ENCODE data around the gene PKDREJ. TPM values are rescaled to one million over a fixed set of nuclear protein-coding genes. Genes with fewer than 3 reads are reported as not detected.

The PKDREJ gene
- total RNA-seq, 1 donor = not detected

DNA sequence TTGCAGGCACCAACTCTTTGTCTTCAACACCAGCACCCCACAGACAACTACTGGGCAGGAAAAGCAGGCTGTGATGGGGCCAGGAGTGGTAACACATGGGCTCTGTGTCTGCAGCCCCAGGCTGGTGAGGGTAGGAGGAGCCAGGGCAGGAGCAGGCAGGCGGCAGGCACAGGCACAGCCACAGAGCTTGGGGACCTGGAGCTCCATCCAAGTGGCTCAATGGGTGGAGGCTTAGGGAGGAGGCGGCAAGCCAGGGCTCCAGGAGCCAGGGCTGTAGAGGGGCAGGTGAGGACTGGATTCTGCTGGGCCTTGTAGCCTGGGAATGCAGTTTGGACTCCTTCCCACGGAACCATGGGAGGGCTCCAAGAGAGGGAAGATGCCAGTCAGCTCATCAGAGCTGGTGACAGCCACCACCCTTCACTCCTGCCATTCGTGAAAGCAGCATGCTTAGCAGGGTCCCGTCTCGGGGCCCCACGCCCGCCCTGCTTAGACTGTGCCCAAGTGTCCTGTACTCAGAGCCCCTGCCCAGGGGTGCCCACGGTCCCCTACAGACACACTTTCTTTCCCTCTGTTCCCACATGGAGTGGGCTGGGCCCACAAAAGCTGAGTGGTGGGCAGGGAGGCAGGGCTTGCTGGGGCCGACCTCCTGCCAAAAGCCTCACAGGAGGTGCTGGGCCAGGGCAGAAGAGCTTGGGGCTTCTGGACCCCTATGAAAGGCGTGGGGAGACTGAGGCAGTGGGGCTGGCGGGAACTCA lies 17.1 kb upstream of the PKDREJ start:
- H3K27me3 ChIP-seq (ENCODE audit: insufficient read depth, low read length) = no peaks in the 10 kb centered on the region
- TF ChIP-seq, protein P1, sequence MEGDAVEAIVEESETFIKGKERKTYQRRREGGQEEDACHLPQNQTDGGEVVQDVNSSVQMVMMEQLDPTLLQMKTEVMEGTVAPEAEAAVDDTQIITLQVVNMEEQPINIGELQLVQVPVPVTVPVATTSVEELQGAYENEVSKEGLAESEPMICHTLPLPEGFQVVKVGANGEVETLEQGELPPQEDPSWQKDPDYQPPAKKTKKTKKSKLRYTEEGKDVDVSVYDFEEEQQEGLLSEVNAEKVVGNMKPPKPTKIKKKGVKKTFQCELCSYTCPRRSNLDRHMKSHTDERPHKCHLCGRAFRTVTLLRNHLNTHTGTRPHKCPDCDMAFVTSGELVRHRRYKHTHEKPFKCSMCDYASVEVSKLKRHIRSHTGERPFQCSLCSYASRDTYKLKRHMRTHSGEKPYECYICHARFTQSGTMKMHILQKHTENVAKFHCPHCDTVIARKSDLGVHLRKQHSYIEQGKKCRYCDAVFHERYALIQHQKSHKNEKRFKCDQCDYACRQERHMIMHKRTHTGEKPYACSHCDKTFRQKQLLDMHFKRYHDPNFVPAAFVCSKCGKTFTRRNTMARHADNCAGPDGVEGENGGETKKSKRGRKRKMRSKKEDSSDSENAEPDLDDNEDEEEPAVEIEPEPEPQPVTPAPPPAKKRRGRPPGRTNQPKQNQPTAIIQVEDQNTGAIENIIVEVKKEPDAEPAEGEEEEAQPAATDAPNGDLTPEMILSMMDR (IDR thresholded peaks at IDR 0.05; ENCODE audit: extremely low read depth, low read depth, low read length) = no peak
- peak; percentile 61 for DNase-seq (ENCODE audit: insufficient read length, low spot score, missing footprints)
- no peak overlapping the region for H3K4me2 ChIP-seq (ENCODE audit: insufficient read depth, low read length)
- peaks cover 58% of the 10 kb centered on the region for H3K36me3 ChIP-seq (ENCODE audit: insufficient read depth, low read length)
- no peak overlapping the region for H3K27ac ChIP-seq (ENCODE audit: low read depth, low read length)
- no peaks in the 10 kb centered on the region for H3K4me1 ChIP-seq (ENCODE audit: insufficient read depth, low read length)
- no peaks in the 10 kb centered on the region for H3K9me3 ChIP-seq (ENCODE audit: low read depth, low read length)
- no peak overlapping the region for H2AFZ ChIP-seq (ENCODE audit: low read length)
- H3K79me2 ChIP-seq (ENCODE audit: insufficient read depth, low read length) = no peaks in the 10 kb centered on the region
- H4K20me1 ChIP-seq (ENCODE audit: insufficient read depth, low read length) = no peaks in the 10 kb centered on the region
- H3K4me3 ChIP-seq (ENCODE audit: insufficient read depth, low read length) = no peak overlapping the region

DNA sequence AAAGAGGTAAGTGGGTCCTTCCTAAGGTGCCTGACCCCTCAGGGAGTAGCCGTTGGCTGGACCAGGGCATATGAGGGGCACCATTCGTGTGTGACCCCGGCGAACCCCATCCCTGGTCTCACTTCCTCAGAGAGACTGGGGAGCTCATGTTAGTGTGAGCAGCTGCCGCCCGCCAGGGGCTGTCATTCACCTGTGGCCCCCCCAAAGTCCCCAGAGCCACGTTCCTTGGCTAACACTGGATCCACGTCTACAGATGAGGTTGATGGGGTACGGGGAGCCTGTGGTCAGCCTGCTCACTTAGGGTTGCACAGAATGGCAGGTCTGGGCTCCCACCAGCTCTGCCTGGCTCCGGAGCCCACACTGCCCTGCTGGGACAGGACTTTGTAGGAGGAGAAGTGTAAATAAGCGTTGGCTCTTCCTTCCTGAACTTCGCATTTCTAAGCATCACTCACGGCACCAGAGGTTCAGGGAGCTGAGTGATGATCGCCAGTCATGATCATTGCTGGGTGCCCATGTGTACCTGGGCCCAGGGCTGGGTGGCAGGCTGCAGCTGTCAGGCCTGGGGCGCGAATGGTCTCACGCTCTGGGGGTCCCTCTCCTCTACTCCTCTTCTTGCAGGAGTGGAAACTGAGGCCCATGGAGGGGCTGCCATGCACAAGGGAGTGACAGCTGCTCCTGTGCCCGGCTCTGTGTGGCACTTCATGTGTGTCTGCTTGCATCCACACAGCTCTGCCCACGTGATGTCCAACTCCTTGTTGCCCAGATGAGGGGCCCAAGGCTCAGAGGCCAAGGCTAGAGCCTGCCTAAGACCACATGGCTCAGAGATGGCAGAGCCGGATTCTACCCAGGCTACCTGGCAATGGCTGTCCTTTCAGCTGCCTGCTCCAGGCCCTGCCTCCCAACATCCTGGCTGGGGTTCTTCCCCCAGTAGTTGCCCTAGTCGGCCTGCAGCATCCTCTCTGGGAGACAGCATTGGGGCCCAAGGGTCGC lies 15.8 kb upstream of the PKDREJ start:
- no peaks in the 10 kb centered on the region for H3K4me1 ChIP-seq (ENCODE audit: insufficient read depth, low read length)
- H3K27me3 ChIP-seq (ENCODE audit: insufficient read depth, low read length) = no peaks in the 10 kb centered on the region
- H3K9me3 ChIP-seq (ENCODE audit: low read depth, low read length) = no peaks in the 10 kb centered on the region
- no peak overlapping the region for H2AFZ ChIP-seq (ENCODE audit: low read length)
- DNase-seq (ENCODE audit: insufficient read length, low spot score, missing footprints) = peak; percentile 37
- peaks cover 61% of the 10 kb centered on the region for H3K36me3 ChIP-seq (ENCODE audit: insufficient read depth, low read length)
- H4K20me1 ChIP-seq (ENCODE audit: insufficient read depth, low read length) = no peaks in the 10 kb centered on the region
- H3K4me3 ChIP-seq (ENCODE audit: insufficient read depth, low read length) = no peak overlapping the region
- TF ChIP-seq, protein P1 (IDR thresholded peaks at IDR 0.05; ENCODE audit: extremely low read depth, low read depth, low read length) = no peak
- H3K4me2 ChIP-seq (ENCODE audit: insufficient read depth, low read length) = no peak overlapping the region
- no peaks in the 10 kb centered on the region for H3K79me2 ChIP-seq (ENCODE audit: insufficient read depth, low read length)
- H3K27ac ChIP-seq (ENCODE audit: low read depth, low read length) = no peak overlapping the region

DNA sequence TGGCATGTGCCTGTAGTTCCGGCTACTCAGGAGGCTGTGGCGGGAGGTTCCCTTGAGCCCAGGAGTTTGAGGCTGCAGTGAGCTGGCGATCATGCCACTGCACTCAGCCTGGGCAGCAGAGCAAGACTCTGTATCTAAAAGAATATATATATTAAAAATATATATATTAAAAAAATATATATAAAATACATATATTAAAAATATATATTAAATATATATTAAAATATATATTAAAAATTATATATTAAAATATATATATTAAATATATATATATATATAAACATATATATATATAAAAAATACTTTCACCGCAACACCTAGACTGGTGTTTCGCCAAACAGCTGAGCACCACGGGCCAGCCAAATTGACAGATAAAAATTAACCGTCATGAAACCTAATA lies 13.4 kb upstream of the PKDREJ start:
- H3K27ac ChIP-seq (ENCODE audit: low read depth, low read length) = no peak overlapping the region
- H3K27me3 ChIP-seq (ENCODE audit: insufficient read depth, low read length) = no peaks in the 10 kb centered on the region
- TF ChIP-seq, protein P1 (IDR thresholded peaks at IDR 0.05; ENCODE audit: extremely low read depth, low read depth, low read length) = no peak
- H3K79me2 ChIP-seq (ENCODE audit: insufficient read depth, low read length) = no peaks in the 10 kb centered on the region
- no peak for DNase-seq (ENCODE audit: insufficient read length, low spot score, missing footprints)
- H3K4me1 ChIP-seq (ENCODE audit: insufficient read depth, low read length) = no peaks in the 10 kb centered on the region
- H2AFZ ChIP-seq (ENCODE audit: low read length) = no peak overlapping the region
- H3K36me3 ChIP-seq (ENCODE audit: insufficient read depth, low read length) = peaks cover 72% of the 10 kb centered on the region
- no peak overlapping the region for H3K4me2 ChIP-seq (ENCODE audit: insufficient read depth, low read length)
- no peaks in the 10 kb centered on the region for H3K9me3 ChIP-seq (ENCODE audit: low read depth, low read length)
- H3K4me3 ChIP-seq (ENCODE audit: insufficient read depth, low read length) = no peak overlapping the region
- no peaks in the 10 kb centered on the region for H4K20me1 ChIP-seq (ENCODE audit: insufficient read depth, low read length)

All from osteoblast (primary cell).